ENCODE results near the gene LGR5. TPM values are rescaled to one million over a fixed set of nuclear protein-coding genes. Genes with fewer than 3 reads are reported as not detected.

The LGR5 gene
- total and polyA plus RNA-seq, 2 of the 13 experiments (the other 11 are each of a cell fraction or from before 2014, with no cell fraction given): 37.0 to 121 TPM

- TF ChIP-seq ZNF446 (CRISPR knock-in tag; IDR thresholded peaks at IDR 0.05): no peak
- peak; percentile 58; the same call in 1 of the 2 replicates for TF ChIP-seq ATF2 (CRISPR knock-in tag; IDR thresholded peaks at IDR 0.05)
- TF ChIP-seq MXD4 (CRISPR knock-in tag; IDR thresholded peaks at IDR 0.05): no peak
- TF ChIP-seq ATF3 (CRISPR knock-in tag; IDR thresholded peaks at IDR 0.05): no peak
- TF ChIP-seq RXRB (CRISPR knock-in tag; IDR thresholded peaks at IDR 0.05; ENCODE audit: borderline replicate concordance): peak; percentile 98
- no peak for TF ChIP-seq ZNF451 (CRISPR knock-in tag; IDR thresholded peaks at IDR 0.05)
- no peak; the same call in 1 of the 2 replicates for TF ChIP-seq CHD4 (IDR thresholded peaks at IDR 0.05; ENCODE audit: borderline replicate concordance, low read length)
- TF ChIP-seq ATRX (CRISPR knock-in tag; IDR thresholded peaks at IDR 0.05; ENCODE audit: borderline replicate concordance): no peak
- peak; percentile 69; the same call in 1 of the 2 replicates for TF ChIP-seq ZNF501 (CRISPR knock-in tag; IDR thresholded peaks at IDR 0.05)
- no peak for TF ChIP-seq ZNF567 (CRISPR knock-in tag; IDR thresholded peaks at IDR 0.05; ENCODE audit: borderline replicate concordance)
- TF ChIP-seq CC2D1A (CRISPR knock-in tag; IDR thresholded peaks at IDR 0.05): 0 out of 2 replicates have a peak, but pooled peaks have one; percentile 37
- TF ChIP-seq TFAP4 (IDR thresholded peaks at IDR 0.05; ENCODE audit: borderline replicate concordance, low read depth): 0 out of 2 replicates have a peak, but pooled peaks have one; percentile 20
- TF ChIP-seq NFATC3 (CRISPR knock-in tag; IDR thresholded peaks at IDR 0.05): no peak
- TF ChIP-seq SRSF1 (optimal IDR thresholded peaks at IDR 0.05; ENCODE audit: low read depth, low read length): no peak
- peak; percentile 87; the same call in 1 of the 2 replicates for TF ChIP-seq HOMEZ (CRISPR knock-in tag; IDR thresholded peaks at IDR 0.05; ENCODE audit: low read depth)
- TF ChIP-seq TBX2 (CRISPR knock-in tag; IDR thresholded peaks at IDR 0.05; ENCODE audit: borderline replicate concordance): peak; percentile 96
- peak; percentile 100 for TF ChIP-seq TBL1XR1 (IDR thresholded peaks at IDR 0.05; ENCODE audit: borderline replicate concordance, low read length, partially characterized antibody)
- TF ChIP-seq ZNF430 (CRISPR knock-in tag; IDR thresholded peaks at IDR 0.05): peak; percentile 64; the same call in 1 of the 2 replicates
- peak; percentile 87; the same call in 1 of the 2 replicates for TF ChIP-seq CBFB (CRISPR knock-in tag; IDR thresholded peaks at IDR 0.05)
- peak; percentile 90 for TF ChIP-seq ZNF503 (CRISPR knock-in tag; IDR thresholded peaks at IDR 0.05)
- TF ChIP-seq SIX1 (CRISPR knock-in tag; IDR thresholded peaks at IDR 0.05; ENCODE audit: borderline replicate concordance): peak; percentile 95
- TF ChIP-seq BRD4 (CRISPR knock-in tag; IDR thresholded peaks at IDR 0.05): no peak
- peak; percentile 76 for TF ChIP-seq RCOR2 (CRISPR knock-in tag; IDR thresholded peaks at IDR 0.05)
- TF ChIP-seq TBX3 (IDR thresholded peaks at IDR 0.05; ENCODE audit: borderline replicate concordance): peak; percentile 55; the same call in 1 of the 2 replicates
These were observed 113.3 kb downstream of the LGR5 start (continued) for GRCh38 chr12:71552728-71553501.
